Stimulated activated CD4-positive, alpha-beta T cell treated with anti-CD3 and anti-CD28 coated beads, Interleukin-4, amount 100 ng/mL, for 4 hours (primary cell): ENCODE data around the gene ICA1.
A peak's percentile ranks its signal among the peaks of the same experiment; 100 is the strongest.
"Not testable (repeated sequence)": the region's sequence is repeated elsewhere in the genome, so short reads cannot be mapped to it uniquely, and the experiment has no call there.

Experiments
- DNase-seq, 2 experiments: peaks; one replicate each; pipeline ENCODE4 v3.0.0-alpha.2; 2020

ICA1 gene

DNA sequence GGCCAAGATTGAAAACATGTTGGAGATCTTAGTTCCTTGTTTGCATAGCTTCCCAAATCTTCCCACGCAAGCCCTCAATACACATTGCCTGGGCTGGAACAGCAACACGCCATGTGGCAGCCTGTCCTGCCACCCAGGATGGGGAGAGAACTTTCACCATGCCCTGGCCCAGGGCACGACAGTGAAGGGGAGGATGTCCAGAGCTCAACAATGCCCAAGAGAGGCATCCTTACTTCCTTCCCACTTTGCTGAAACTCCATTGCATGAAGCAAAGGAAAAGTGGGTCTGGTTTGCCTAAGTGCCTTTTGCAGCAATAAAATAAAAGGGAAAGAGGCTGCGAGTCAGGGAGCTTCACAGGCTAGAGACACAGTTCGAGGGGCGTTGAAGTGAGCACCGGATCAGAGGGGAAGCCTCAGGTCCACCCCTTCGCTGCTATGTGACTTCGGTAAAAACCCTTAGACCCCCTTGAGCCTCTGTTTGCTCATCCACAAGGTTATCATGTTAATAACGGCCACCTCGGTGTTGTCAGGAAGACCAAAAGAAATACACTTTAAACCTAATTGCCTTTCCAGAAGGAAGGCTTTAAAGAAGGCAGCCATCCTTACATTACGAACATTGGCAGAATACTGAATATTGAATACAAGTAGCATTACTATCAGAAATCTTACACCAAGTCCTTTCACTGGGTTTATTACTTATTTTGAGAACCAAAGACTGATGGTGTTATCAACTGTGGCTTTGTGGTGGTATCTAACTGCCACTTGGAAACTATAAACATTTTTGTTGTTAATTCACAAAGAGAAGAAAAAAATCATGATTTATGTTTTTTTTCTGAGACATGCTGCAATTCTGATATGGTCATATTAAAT lies 133.3 kb downstream of the ICA1 start:
- no peak for DNase-seq

DNA sequence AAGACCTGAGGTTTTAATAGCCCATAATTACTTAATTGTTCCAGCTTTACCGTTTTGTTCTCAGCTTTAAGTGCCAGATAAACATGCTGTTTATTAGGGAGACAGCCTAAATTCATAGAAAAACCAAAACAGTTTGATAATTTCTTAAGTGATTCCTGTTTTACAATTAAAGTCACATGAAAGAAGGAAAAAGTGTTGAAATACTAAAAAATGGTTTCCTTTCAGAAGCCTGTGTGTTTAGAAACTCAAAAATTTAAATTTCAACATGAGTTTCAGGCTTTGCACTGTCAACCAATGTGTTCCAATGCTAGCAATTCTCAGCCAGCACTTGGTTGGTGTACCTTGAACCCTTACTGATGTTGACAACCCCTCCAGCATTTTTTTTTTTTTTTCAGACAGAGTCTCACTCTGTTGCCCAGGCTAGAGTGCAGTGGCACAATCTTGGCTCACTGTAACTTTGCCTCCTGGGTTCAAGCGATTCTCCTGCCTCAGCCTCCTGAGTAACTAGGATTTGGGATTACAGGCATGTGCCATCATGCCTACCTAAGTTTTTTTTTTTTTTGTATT lies 135.3 kb downstream of the ICA1 start:
- DNase-seq = no peak

DNA sequence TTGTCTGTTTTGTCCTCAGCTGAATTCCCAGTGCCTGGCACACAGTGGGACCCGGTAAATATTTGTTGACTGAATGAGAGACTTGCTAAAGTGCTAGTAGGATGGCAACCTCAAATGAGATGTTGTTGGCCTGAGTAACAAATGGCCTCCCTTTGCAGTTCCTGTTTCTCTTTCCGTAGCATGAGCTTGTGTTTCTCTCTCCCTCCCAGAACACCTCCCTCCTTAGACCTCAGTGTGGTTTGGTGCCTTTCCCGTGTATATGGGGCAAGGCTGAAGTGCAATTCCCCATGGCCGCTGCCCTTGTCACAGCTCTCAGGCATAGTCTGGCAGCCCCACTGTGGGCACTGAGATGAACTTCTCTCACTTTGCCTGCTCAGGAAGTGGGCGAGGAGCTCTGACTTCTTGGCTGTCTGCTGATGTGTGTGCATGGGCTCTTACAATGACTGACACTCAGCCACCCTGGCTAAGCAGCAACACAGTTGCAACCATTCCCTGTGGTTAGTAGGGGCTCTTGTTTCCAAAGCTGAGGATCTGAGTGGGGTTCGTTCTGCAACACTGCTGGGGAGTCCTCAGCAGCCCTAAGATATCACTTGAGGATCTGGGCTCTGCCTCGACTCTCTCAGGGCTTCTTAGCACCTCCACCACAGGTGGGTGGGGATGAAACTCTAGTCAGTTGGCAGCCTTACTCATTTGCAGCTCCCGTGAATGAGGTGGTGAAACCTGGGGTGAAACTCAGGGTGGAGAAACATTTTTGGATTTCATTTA lies 136.1 kb downstream of the ICA1 start:
- peak; percentile 52 to 68 for DNase-seq

DNA sequence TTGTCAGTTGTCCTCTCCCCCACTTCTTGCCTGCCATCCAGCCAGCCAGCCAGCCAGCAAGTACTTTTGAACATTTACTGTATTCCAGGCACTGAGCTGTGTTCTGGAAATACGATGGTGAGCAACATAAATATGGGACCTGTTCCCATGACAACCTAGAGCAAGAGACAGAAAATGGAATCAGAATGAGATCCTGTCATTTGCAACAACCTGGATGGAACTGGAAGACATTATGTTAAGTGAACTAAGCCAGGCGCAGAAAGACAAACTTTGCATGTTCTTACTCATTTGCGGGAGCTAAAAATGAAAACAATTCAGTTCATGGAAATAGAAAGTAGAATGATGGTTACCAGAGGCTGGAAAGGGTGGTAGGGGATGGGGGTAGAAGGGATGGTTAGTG lies 140.7 kb downstream of the ICA1 start:
- no peak for DNase-seq

DNA sequence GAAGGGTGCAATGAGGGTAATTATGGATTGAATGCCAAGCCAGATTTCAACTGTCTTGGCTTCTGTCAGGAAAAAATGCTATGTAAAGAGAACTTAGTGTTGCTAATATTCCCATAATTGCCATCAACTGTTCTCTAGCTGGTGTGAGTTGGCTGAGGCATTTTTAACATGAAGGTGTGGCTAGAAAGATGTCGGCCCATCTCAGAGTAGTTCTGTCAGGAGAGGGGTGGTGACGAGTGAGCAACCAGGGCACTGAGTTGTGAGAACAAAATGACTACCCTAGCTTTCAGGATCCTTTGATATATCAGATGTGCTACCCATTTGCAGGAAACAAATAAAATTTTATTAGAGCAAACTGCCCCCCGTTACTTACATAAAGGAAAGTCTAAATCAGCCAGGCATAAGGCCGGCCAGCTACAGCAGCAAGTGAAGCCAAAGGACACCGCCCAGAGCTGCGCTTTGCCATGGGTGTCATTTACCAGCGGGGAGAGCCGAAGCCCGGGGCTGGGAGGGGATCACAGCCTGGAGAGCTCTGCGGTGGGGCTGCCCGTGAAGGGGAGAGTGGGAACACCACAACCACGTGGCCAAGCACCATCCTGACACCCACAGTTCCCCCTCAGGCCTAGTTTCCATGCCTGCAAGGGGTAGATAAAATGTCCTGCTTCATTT lies 141.4 kb downstream of the ICA1 start:
- DNase-seq = no peak

DNA sequence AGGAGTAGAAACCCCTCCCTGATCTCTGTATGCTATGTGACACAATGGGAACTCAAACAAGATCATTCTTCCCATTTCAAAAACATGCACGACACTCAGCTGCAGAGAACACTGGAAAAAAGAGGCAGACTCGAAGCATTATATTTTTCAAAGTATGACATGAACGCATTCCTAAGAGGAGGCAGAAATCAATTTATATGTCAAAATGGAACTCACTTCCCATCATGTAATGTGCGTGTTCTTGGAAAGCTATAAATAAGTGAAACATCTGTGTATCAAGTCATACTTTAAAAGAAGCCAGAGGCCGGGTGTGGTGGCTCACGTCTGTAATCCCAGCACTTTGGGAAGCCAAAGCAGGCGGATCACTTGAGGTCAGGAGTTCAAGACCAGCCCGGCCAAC lies 142.7 kb downstream of the ICA1 start:
- DNase-seq = no peak

DNA sequence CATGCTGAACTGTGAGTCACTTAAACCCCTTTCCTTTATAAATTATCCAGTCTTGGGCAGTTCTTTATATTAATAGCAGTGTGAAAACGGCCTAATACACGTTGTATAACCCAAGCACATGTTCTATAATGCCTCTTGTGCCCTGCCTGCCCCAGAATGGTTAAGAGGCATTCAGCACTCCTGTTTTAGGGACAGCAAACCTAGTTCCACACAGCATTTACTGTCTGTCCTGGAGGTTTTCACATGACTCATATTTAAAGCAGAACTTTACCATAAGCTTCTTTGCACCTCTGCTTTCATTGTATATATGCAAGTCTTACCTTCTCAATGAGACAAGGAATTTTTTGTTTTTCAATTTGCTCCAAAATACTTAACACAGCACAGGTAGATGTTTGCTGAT lies 144.8 kb downstream of the ICA1 start:
- DNase-seq = no peak

DNA sequence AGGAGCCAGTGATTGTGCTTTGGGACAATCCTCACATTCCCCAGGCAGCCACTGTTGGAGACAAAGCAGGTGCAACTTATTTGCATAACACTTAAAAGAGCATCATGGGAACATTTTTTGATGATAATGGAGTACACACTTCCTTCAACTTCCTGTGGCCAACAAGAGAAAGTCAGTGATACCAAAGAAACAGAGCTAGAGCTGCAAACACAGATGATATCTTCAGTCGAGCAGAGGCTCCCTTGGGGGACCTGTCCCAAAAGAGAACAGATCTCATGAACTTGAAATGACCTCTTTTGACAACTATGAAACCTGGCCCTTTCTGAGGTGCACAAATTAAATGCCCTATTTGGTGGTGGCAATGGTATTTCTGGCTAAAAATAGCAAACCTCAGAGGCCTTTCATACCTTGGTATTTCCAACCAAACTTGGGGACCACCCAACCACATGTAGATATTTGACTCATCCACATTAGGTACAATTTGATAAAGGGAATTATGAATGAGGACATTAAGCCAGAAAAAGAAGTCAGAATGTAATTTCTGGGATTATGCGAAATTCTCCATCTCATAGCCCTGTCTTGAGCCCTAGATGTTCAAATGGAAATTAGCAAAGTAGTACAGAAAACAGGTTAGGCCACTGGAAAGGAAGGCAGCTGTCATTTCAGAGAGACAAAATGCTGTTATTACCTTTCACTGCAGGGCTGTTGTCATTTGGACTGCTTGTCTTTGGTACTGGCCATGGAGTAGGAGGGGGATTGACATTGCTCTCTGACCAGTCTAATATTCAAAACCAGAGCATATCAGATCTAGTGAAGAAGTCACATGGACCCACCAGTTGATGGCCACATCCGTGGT lies 146.2 kb downstream of the ICA1 start:
- DNase-seq = no peak

DNA sequence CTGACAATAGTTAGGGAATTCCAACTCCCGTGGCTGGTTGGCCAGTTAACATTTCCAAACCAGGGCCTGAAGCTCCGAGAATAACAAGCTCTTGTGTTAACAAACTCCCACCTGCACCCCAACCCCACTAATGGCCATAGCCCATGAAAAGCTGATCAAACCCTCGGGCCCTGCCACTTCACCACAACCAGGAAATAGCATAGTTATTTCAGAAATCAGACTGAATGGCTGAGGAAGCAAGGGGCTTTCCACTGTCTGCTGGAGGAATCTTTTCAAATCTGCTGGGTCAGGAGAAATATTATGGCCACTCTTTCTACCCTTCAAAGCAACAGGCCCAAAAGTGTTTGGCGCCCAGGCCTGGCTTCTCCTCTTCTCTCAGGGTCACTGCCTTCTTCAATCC lies 147.8 kb downstream of the ICA1 start:
- DNase-seq = no peak

DNA sequence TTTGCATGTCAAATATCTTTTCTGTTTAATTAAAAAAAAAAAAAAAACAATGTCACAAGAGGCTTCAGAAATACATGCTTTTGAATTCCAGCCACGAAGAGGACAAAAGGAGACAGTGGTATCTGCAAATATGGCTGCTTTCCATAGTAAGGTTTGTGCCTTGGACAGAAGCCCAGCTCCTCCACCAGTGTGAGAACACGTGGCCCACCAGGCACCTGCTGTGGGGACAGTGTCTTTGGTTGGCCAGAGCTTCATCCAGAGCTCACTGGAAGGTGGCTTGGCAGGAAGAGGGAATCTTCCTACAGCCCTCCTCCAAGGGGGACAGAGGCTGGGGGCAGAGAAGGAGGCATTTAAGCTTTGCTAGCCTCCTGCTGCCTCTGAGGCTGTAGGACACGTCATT lies 148.8 kb downstream of the ICA1 start:
- DNase-seq = no peak

DNA sequence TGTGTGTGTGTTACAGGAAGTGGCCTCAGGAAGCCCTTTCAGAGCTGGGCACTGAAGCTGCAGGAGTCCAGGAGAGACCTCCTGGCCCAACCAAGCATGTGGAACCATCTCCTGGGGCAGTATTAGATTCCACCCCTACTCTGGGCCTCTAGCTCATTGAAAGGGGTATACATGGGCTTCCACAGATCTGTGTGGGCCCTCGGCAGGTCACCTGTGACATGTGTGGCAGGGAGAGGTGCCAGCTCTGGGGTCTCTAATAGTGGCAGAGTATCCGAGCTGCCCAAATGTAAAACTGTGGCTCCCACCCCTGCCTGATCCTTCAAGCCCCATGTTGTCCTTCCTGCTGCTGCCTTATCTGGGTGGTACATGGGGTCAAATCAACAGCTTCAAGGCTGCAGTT lies 149.3 kb downstream of the ICA1 start:
- no peak for DNase-seq

DNA sequence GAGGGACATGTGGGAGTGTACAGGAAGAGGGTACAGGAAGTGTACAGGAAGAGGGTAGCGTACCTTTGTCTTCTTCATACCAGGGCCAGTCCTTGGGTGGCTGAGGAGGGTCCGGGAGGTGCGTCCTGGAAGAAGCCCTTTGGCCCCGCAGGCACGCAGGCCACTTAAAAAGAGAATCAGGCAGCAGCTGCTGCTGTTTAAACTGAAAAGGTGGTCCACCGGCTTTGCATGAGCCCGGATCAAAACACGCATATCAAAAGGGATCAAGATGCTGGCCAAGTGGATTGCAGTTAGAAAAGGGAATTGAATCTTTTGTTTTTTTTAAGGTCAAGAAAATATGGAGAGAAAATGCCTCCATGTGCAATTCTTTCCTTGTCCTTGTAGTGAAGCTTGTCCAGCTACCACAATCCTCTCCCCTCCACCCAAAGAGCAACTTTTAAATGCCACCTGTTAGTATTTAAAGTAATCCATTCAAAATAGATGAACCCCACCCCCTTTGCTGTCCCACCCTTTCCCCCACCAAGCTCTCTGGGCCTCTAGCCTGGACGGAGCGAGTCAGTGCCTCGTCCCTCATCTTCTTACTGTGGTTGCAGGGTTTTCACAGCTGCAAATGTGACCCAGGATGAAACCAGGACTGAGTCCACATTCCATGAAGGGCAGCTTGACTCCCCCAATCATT lies 150.5 kb downstream of the ICA1 start:
- no peak for DNase-seq

DNA sequence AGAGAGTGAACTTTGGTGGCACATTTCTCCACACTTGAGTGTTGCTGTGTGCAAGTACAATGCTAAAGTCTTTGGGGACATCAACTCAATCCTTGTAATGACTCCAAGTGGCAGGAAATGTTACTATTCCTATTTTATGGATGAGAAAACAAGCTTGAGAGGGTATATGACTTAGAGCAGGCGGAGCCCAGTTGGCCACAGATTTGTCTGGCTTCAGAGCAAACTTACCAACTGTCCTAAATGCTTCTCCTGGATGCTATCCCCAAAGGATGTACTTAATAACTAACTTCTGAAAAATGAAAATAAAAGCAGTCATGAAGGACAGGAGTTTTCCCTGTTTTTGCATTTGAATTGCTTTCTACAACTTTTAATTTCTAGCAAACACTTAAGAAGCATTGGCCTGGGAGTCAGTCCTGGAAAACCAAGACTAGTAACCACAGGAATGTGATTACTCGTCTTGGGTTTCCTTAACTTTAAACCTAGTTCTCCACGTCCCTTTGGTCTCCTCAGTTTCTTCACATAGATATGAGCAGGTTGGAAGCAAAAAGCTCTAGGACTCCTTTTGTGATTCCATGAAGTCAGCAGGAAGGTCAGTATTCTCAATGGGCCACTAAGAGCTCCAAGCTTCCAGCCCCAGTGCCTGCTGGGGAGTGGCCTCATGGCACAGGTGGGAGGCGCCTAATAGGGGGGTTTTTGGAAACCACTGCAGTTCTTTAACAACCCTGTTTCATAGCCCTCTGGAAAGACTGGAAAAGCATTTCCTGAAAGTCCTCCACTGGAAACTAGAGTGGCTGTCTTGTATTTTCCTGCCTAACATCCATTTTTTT lies 152.6 kb downstream of the ICA1 start:
- no peak for DNase-seq

DNA sequence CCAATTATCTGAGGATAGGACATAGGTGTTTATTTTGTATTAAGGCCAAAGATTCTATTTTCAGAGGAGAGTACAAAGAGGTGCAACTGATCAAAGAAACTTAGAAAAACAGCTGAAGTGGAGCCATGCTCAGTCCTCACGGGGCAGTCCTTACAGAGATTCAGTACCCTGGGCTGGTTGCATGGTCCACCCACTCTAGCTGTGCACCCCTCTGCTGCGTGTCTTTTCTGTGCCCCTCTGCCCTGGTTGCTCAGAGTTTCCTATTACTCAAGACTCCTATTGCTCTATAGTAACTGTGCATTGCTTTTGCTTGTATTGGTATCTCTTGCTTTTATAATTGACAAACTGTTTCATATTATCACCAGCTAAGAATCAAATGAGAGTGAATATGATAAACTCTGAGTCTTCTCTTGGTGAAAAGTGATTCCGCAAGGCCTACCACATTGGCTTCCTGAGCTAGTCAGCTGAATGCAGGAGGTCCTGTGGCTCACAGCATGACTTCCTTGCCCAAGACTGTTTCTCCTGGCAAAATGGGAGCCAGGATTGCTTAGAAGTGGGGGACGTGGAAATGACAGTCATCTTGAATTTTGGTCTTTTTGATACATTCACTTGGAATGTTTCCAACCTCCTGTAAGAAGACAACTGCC lies 156.4 kb downstream of the ICA1 start:
- DNase-seq = no peak

DNA sequence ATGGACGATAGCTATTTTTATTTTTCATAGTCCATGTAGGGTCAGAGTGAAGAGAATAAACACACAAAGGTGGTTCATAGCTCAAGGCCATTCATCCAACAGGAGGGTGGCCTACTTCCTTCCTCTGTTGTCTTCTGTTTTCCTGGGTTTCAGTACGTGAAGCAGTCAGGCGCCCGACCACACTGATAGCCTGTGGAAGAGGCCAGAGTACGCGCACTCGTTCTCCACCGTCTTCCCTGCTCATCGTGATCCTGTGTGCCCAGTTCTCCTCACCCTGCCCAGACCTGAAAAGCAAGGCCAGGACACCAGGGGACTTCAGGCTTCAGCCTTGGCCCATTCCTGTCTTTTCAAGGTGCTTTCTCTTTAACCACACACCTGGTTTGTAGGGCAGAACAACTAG lies 158.7 kb downstream of the ICA1 start:
- no peak for DNase-seq

DNA sequence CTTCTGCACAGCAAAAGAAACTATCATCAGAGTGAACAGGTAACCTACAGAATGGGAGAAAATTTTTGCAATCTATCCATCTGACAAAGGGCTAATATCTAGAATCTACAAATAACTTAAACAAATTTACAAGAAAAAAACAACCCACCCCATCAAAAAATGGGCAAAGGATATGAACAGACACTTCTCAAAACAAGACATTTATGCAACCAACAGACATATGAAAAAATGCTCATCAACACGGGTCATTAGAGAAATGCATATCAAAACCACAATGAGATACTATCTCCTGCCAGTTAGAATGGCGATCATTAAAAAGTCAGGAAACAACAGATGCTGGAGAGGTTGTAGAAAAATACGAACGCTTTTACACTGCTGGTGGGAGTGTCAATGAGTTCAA lies 160.7 kb downstream of the ICA1 start:
- not testable (repeated sequence) for DNase-seq

DNA sequence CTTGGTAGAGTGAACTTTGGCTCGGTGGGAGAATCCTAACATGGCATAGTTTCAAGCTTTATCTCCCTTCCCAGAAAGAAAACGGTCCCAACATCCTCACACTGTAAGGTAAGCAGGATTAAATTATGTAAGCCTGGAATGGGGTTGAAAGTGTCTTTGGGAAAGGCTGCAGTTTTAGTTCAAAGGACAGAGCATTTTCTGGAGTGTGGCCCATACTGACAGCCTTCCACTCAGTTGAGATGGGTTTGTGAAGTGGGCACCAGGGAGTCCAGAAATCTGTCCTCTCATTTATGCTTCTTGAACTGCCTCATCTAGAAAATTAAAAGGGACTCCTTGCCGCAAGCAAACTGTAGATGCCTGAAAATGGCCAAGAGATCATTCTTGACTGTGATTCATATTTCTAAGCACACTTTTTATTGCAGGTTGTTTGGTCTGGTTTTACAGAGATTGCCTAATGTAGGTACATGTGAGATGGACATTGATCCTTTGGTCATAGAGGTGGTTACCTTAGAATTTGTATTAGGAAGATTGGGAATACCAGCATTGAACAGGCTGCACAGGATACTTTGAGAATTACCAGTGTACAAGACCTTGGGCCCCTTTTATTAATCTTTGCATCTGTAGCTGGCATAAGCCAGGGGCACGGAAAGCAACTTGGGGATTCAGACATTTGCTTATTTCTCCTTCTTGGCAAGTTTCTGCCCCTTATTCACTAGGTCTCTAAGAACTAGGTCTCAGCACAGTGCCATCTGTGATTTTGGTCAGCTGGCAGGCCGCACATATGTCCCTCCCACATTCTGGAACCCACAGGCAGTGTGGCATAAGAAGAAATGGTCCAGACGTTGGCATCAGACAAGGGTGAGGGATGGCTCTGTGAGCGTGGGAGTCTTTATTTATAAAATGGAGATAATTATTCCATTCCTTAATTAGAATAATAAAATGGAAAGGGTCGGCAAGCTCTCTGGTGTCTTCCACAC lies 167.5 kb downstream of the ICA1 start:
- no peak for DNase-seq

DNA sequence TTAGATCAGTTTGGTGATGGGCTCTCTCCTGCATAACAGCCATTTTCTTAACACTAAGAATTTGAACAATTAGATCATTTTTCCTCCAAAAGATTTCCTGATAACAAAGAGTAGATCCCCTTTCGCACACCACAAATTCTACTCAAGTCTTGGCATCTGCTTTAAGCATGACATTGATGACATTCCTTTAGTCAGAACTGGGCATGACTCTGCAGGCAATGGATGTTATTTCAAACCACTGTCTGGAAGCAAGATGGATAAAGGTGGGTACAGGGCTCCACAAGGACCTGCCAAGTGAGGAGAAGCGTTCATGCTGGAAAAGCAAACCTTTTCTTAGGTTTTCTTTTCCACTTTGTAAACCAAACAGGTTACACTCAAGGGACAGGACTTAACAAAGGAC lies 169.8 kb downstream of the ICA1 start:
- no peak for DNase-seq
